Progenitor cell of endocrine pancreas (in vitro differentiated cells): Measurements from ENCODE around the gene NME7. TPM values are rescaled to one million over a fixed set of nuclear protein-coding genes. Genes with fewer than 3 reads are reported as not detected.

Experiments
- DNase-seq: peaks from one replicate; pipeline ENCODE4 v3.0.0; 2021; ENCODE audit warnings: low spot score; ENCODE audit not compliant: unreplicated experiment
- H3K27ac Mint-ChIP-seq: 2 replicates; pipeline ENCODE4 v1.8.0; 2021; ENCODE audit warnings: mild to moderate bottlenecking, moderate library complexity, mixed read lengths
- H3K27me3 Mint-ChIP-seq: 2 replicates; pipeline ENCODE4 v1.8.0; 2021; ENCODE audit warnings: mixed read lengths
- H3K36me3 Mint-ChIP-seq: 2 replicates; pipeline ENCODE4 v1.8.0; 2022; ENCODE audit warnings: mixed read lengths; ENCODE audit not compliant: insufficient read depth
- H3K4me1 Mint-ChIP-seq: 2 replicates; pipeline ENCODE4 v1.8.0; 2021; ENCODE audit warnings: low read depth, mixed read lengths
- H3K4me3 Mint-ChIP-seq: 2 replicates; pipeline ENCODE4 v1.8.0; 2021; ENCODE audit warnings: low read depth, mild to moderate bottlenecking, moderate library complexity, mixed read lengths
- H3K9me3 Mint-ChIP-seq: 2 replicates; pipeline ENCODE4 v1.8.0; 2021; ENCODE audit warnings: low read depth, mixed read lengths
- CTCF ChIP-seq: fragments of 200-600 bp; sonication (generic); IDR thresholded peaks from one replicate; pipeline ENCODE4 v1.5.0; 2021; ENCODE audit warnings: antibody characterized with exemption, mild to moderate bottlenecking; ENCODE audit not compliant: unreplicated experiment
- total RNA-seq: library from RNA; stranded (reverse); gene quantifications from 2 replicates; pipeline ENCODE4 v1.2.1, GENCODE V29; 2021

The NME7 gene
- total RNA-seq, 1 donor from 2014 or later: 32.7 TPM

GRCh38 chr1:169309178-169310166 lies 58.1 kb downstream of the NME7 start:
- Mint-ChIP-seq H3K27me3 (no peaks in the 10 kb centered on the region), H3K4me1 (peaks cover 5% of the 10 kb centered on the region), H3K36me3 (peaks cover 31% of the 10 kb centered on the region), H3K4me3 (no peak overlapping the region), H3K9me3 (peaks cover 10% of the 10 kb centered on the region), H3K27ac (no peak overlapping the region)
- no peak for DNase-seq
- no peak for TF ChIP-seq CTCF

- no peak for DNase-seq
- H3K4me1 Mint-ChIP-seq: peaks cover 5% of the 10 kb centered on the region
- no peaks in the 10 kb centered on the region for H3K27me3 Mint-ChIP-seq
- no peak overlapping the region for H3K4me3 Mint-ChIP-seq
- TF ChIP-seq CTCF: no peak
- peak overlapping the region; percentile 60 for H3K27ac Mint-ChIP-seq
- peaks cover 31% of the 10 kb centered on the region for H3K36me3 Mint-ChIP-seq
- peaks cover 10% of the 10 kb centered on the region for H3K9me3 Mint-ChIP-seq
Observed at GRCh38 chr1:169308313-169309039, 59.1 kb downstream of the NME7 start.

- DNase-seq: no peak
- Mint-ChIP-seq H3K4me3 (no peak overlapping the region), H3K27ac (peak overlapping the region; percentile 31), H3K36me3 (peaks cover 33% of the 10 kb centered on the region), H3K4me1 (peaks cover 5% of the 10 kb centered on the region), H3K9me3 (peaks cover 10% of the 10 kb centered on the region), H3K27me3 (no peaks in the 10 kb centered on the region)
- TF ChIP-seq CTCF: no peak
Observed at GRCh38 chr1:169307176-169307575, 60.4 kb downstream of the NME7 start.

- Mint-ChIP-seq H3K4me3 (no peak overlapping the region), H3K27me3 (no peaks in the 10 kb centered on the region), H3K36me3 (peaks cover 35% of the 10 kb centered on the region), H3K27ac (no peak overlapping the region), H3K4me1 (peaks cover 5% of the 10 kb centered on the region), H3K9me3 (peaks cover 10% of the 10 kb centered on the region)
- no peak for DNase-seq
- TF ChIP-seq CTCF: no peak
Observed at GRCh38 chr1:169305948-169306347, 61.6 kb downstream of the NME7 start.

GRCh38 chr1:169305356-169305755 lies 62.2 kb downstream of the NME7 start:
- peaks cover 5% of the 10 kb centered on the region for H3K4me1 Mint-ChIP-seq
- DNase-seq: no peak
- H3K36me3 Mint-ChIP-seq: peaks cover 35% of the 10 kb centered on the region
- peaks cover 10% of the 10 kb centered on the region for H3K9me3 Mint-ChIP-seq
- H3K4me3 Mint-ChIP-seq: no peak overlapping the region
- no peaks in the 10 kb centered on the region for H3K27me3 Mint-ChIP-seq
- no peak for TF ChIP-seq CTCF
- H3K27ac Mint-ChIP-seq: no peak overlapping the region
